K562 (cell line): ENCODE data around the gene ZNRF3. TPM values are rescaled to one million over a fixed set of nuclear protein-coding genes. Genes with fewer than 3 reads are reported as not detected.

ENCODE experiments used
- ATAC-seq: fragments of 200-7000 bp; cut with Tn5 transposase; 3 replicates; pipeline ENCODE4 v1.9.1; 2020; ENCODE audit warnings: moderate library complexity
- BruUV-seq: library from RNA; stranded (reverse); fragments of 400-500 nt; replicated peaks from 2 replicates; lab custom pipeline; 2021; lab: Mats Ljungman, UMichigan
- CTCF ChIA-PET: fragments of 300-600 bp; formaldehyde crosslinking; extraction: SDS; loops from one replicate; lab custom pipeline; 2021; ENCODE audit warnings: low intra/inter-chr PET ratio; lab: Yijun Ruan, JAX
- POLR2A ChIA-PET: fragments of 300-600, 350-650 bp; sonication (Branson Sonifier 250); formaldehyde crosslinking; extraction: SDS; loops from one replicate; lab custom pipeline; 2021; ENCODE audit warnings: antibody characterized with exemption, inconsistent platforms; lab: Yijun Ruan, JAX
- DNase-seq, 4 experiments: peaks; one replicate each; pipeline versions ENCODE4 v3.0.0 to v3.0.0-alpha.2; 2011 to 2018; ENCODE audit warnings: low spot score in 3 of 4, mixed read lengths in 3 of 4; ENCODE audit errors: extremely low read depth in 1 of 4
- FAIRE-seq: peaks from 2 replicates; lab custom pipeline; 2011; peaks lifted over from hg19 to GRCh38; lab: Jason Lieb, UNC
- H2AFZ ChIP-seq: 2 replicates; pipeline ENCODE4 v1.6.0; 2011; ENCODE audit warnings: low read depth, low read length, control low read depth, inconsistent platforms
- H3K27ac ChIP-seq: fragments of 200-600 bp; 3 replicates; pipeline ENCODE4 v1.8.0; 2011; ENCODE audit warnings: low read depth, mild to moderate bottlenecking, control low read depth, inconsistent platforms, low read length, moderate library complexity, mixed read lengths; ENCODE audit errors: extremely low read depth
- H3K27me3 ChIP-seq, 2 experiments: fragments of 300-600 bp in 1 of 2; 2 replicates in 1 of 2; 3 replicates in 1 of 2; pipeline versions ENCODE4 v1.6.0 to v1.8.0; 2011; ENCODE audit warnings: inconsistent platforms in 2 of 2, low read length in 2 of 2, mild to moderate bottlenecking in 1 of 2, mixed read lengths in 1 of 2, moderate library complexity in 1 of 2; ENCODE audit not compliant: control insufficient read depth in 2 of 2, insufficient read depth in 2 of 2
- H3K36me3 ChIP-seq: fragments of 300-600 bp; 3 replicates; pipeline ENCODE4 v1.8.0; 2011; ENCODE audit warnings: mild to moderate bottlenecking, low read length, inconsistent platforms; ENCODE audit not compliant: control insufficient read depth, insufficient read depth
- H3K4me1 ChIP-seq, 2 experiments: fragments of 200-600 bp in 1 of 2; replicated peaks in 1 of 2; 2 replicates in 1 of 2; 3 replicates in 1 of 2; pipeline versions ENCODE4 v1.5.1 to v1.8.0; 2011; ENCODE audit warnings: inconsistent platforms in 2 of 2, low read length in 2 of 2, mild to moderate bottlenecking in 1 of 2, mixed read lengths in 1 of 2, moderate library complexity in 1 of 2; ENCODE audit not compliant: control insufficient read depth in 2 of 2, insufficient read depth in 2 of 2
- H3K4me2 ChIP-seq: 2 replicates; pipeline ENCODE4 v1.6.1; 2011; ENCODE audit warnings: low read length, control low read depth, inconsistent platforms, mixed read lengths; ENCODE audit not compliant: insufficient read depth
- H3K4me3 ChIP-seq: fragments of 200-600 bp; sonication (generic), shearing (Covaris generic); 2 replicates; pipeline ENCODE4 v1.5.1; 2016; ENCODE audit warnings: control low read depth, inconsistent platforms
- H3K79me2 ChIP-seq: fragments of 200-600 bp; 3 replicates; pipeline ENCODE4 v1.8.0; 2011; ENCODE audit warnings: low read length, inconsistent platforms; ENCODE audit not compliant: control insufficient read depth, insufficient read depth
- H3K9ac ChIP-seq, 2 experiments: 2 replicates each; pipeline versions ENCODE4 v1.6.0 to v1.6.1; 2011; ENCODE audit warnings: low read depth in 2 of 2, low read length in 2 of 2, control low read depth in 1 of 2, inconsistent platforms in 1 of 2, mild to moderate bottlenecking in 1 of 2, mixed read lengths in 1 of 2; ENCODE audit not compliant: insufficient read depth in 1 of 2
- H3K9me1 ChIP-seq: one replicate; pipeline ENCODE4 v1.6.0; 2011; ENCODE audit warnings: inconsistent platforms, mild to moderate bottlenecking, low read length, moderate library complexity; ENCODE audit not compliant: control insufficient read depth, insufficient read depth
- H3K9me3 ChIP-seq: replicated peaks from 2 replicates; pipeline ENCODE4 v1.5.1; 2011; ENCODE audit warnings: low read depth, low read length, inconsistent platforms; ENCODE audit not compliant: control insufficient read depth, insufficient read depth
- H4K20me1 ChIP-seq: replicated peaks from 2 replicates; pipeline ENCODE4 v1.6.1; 2011; ENCODE audit warnings: low read length, inconsistent platforms, mixed read lengths; ENCODE audit not compliant: control insufficient read depth, insufficient read depth
- CHCHD3 ChIP-seq: fragments of 250-450 bp; sonication (Bioruptor Pico); IDR thresholded peaks from 2 replicates; pipeline ENCODE4 v2.1.2; 2022; ENCODE audit warnings: mild to moderate bottlenecking
- EP400 ChIP-seq: fragments of 450-650 bp; IDR thresholded peaks from 2 replicates; pipeline ENCODE4 v1.6.1; 2017; ENCODE audit warnings: antibody characterized with exemption, mild to moderate bottlenecking, moderate library complexity
- PRMT5 ChIP-seq: sonication (generic); formaldehyde crosslinking; IDR thresholded peaks from 2 replicates; pipeline ENCODE4 v1.5.0; 2020; ENCODE audit warnings: missing genetic modification reagents
- RBM15 ChIP-seq: fragments of 200-400 bp; formaldehyde crosslinking; IDR thresholded peaks from 2 replicates; pipeline ENCODE4 v1.6.1; 2018; ENCODE audit warnings: mild to moderate bottlenecking, low read length, moderate library complexity; ENCODE audit not compliant: insufficient read depth
- WGBS: fragments of 100-300 bp; shearing (Covaris generic); methylation state at CpG from one replicate; pipeline ENCODE4 v1.1.6; 2016; ENCODE audit warnings: low coverage, mixed read lengths; ENCODE audit not compliant: insufficient coverage; ENCODE audit errors: missing lambda C conversion rate; 5-methylcytosine and 5-hydroxymethylcytosine counted together
- in situ Hi-C: fragments of 300-500 bp; cut with MboI; formaldehyde crosslinking; loops from 4 replicates; pipeline ENCODE4 v1.15.0; 2018; ENCODE audit warnings: inconsistent platforms, mixed read lengths
- intact Hi-C: fragments of 100-400 bp; cut with micrococcal nuclease; formaldehyde crosslinking; loops from 2 replicates; pipeline ENCODE4 v1.14.2; 2022
- polyA plus RNA-seq, 8 experiments: library from polyadenylated mRNA; depleted of rRNA in 4 of 8; stranded (reverse) in 5 of 8; unstranded in 3 of 8; fragments of >200 nt; fragmentation: Nextera tagmentation in 2 of 8; fragmentation: Illumina TruSeq in 1 of 8; extraction: Ambion mirVana in 2 of 8; extraction: Trizol in 1 of 8; gene quantifications; 2 replicates each; pipeline versions ENCODE4 v1.2.1 to v1.2.3, GENCODE V29; 2011 to 2014; ENCODE audit warnings: inconsistent platforms in 1 of 8, missing spikeins in 1 of 8
- total RNA-seq, 7 experiments: library from RNA; depleted of rRNA in 6 of 7; stranded (reverse); fragments of >200 nt in 6 of 7; fragmentation: Illumina TruSeq in 2 of 7; extraction: Trizol in 2 of 7; gene quantifications; 2 replicates each; pipeline versions ENCODE4 v1.2.1 to v1.2.3, GENCODE V29; 2011 to 2021; ENCODE audit warnings: low replicate concordance in 1 of 7
- TF ChIP-seq, protein P1 (sequence below), 2 experiments: fragments of 450-650 bp; IDR thresholded peaks; 2 replicates each; pipeline ENCODE4 v1.6.1; 2016
- TF ChIP-seq, protein P2 (sequence below): fragments of 450-650 bp; IDR thresholded peaks from 2 replicates; pipeline ENCODE4 v1.6.1; 2016; ENCODE audit warnings: low read depth, mild to moderate bottlenecking, moderate library complexity
- TF ChIP-seq, protein P3 (sequence below): sonication (generic); IDR thresholded peaks from 2 replicates; pipeline ENCODE4 v1.6.1; 2016
- TF ChIP-seq, protein P4 (sequence below): fragments of 450-650 bp; IDR thresholded peaks from 2 replicates; pipeline ENCODE4 v1.6.1; 2016; ENCODE audit warnings: borderline replicate concordance

ZNRF3 gene
- total and polyA plus RNA-seq, 9 of the 15 experiments (the other 6 are each of a cell fraction or from before 2014, with no cell fraction given): 0.41 to 5.9 (median 1.7) TPM

DNA sequence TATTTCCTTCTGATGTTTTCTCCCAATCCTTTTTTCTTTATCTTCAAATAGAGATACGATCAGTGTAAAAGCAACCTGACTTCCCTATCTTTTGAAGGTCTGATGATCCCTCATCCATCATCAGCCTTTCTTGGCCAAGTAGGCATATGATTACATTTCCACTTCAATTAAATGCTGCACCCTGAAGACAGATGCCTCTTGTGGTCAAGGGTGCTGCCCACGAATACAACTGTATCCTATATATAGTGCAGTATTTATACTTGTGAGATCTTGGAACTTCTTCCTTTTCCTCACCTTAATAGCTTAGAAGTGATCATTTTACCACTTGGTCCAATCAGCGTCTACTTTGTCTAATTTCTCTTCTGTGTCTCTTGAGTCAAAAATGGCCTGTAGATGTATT is 9.3 kb upstream of the ZNRF3 start:
- TF ChIP-seq CHCHD3 (CRISPR knock-in tag) (no peak), RBM15 (no peak)
- no peak for ATAC-seq
- Histone ChIP-seq H3K36me3 (no peaks in the 10 kb centered on the region), H3K9me3 (no peaks in the 10 kb centered on the region), H3K4me3 (no peak overlapping the region), H3K9me1 (no peaks in the 10 kb centered on the region), H4K20me1 (no peaks in the 10 kb centered on the region), H2AFZ (no peak overlapping the region), H3K9ac (no peak overlapping the region), H3K27me3 (no peaks in the 10 kb centered on the region), H3K27ac (no peak overlapping the region), H3K4me2 (no peak overlapping the region), H3K4me1 (no peaks in the 10 kb centered on the region), H3K79me2 (no peaks in the 10 kb centered on the region)
- ChIA-PET POLR2A (interaction anchor here (0.6 to 1.2 kb wide), 2 partner anchors 8 to 9 kb away, joined by 3 to 6 read pairs; partner anchors contain the start of gene ZNRF3), CTCF (no interaction called here)
- in situ Hi-C loops: no loop called here
- intact Hi-C loops: no loop called here
- WGBS: 39% methylated on average over 3 of the region's 3 CpGs
- BruUV-seq: no TSS peak
- no peak for DNase-seq
- no peak for FAIRE-seq

DNA sequence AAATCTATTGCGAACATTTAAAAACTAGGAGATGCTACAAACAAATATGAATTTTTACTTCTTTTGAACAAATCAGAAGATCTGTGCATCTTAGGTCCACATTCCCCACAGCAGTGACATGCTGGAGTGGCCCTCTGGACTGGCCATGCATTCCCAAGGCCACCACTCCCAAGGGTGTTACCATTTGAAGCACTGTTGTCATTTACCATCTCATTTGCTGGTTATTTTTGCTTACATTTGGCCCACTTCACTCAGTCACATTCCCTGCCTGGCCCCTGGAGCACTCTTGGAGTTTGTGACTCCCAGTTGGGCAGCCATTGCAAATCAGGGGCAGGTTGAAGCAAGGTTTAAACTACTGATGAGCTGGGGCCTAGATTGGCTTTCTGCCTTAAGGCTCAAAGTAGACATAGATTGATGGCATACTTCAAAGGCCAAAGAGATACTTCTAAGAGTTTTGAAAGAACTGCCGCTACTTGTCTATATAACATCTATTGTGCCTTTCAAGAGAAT is 8.5 kb upstream of the ZNRF3 start:
- no peak overlapping the region for H3K9ac ChIP-seq
- BruUV-seq: no TSS peak
- H3K36me3 ChIP-seq: no peaks in the 10 kb centered on the region
- no peaks in the 10 kb centered on the region for H3K9me1 ChIP-seq
- FAIRE-seq (no peak), DNase-seq (no peak), ATAC-seq (no peak)
- H4K20me1 ChIP-seq: no peaks in the 10 kb centered on the region
- no peak overlapping the region for H2AFZ ChIP-seq
- no peak overlapping the region for H3K4me3 ChIP-seq
- POLR2A ChIA-PET: interaction anchor here (0.6 to 0.9 kb wide), 2 partner anchors 8 to 164 kb away, joined by 3 to 4 read pairs; partner anchors contain the start of gene ZNRF3
- in situ Hi-C loops: no loop called here
- intact Hi-C loops: no loop called here
- H3K4me2 ChIP-seq: no peak overlapping the region
- H3K79me2 ChIP-seq: no peaks in the 10 kb centered on the region
- TF ChIP-seq, protein P1, sequence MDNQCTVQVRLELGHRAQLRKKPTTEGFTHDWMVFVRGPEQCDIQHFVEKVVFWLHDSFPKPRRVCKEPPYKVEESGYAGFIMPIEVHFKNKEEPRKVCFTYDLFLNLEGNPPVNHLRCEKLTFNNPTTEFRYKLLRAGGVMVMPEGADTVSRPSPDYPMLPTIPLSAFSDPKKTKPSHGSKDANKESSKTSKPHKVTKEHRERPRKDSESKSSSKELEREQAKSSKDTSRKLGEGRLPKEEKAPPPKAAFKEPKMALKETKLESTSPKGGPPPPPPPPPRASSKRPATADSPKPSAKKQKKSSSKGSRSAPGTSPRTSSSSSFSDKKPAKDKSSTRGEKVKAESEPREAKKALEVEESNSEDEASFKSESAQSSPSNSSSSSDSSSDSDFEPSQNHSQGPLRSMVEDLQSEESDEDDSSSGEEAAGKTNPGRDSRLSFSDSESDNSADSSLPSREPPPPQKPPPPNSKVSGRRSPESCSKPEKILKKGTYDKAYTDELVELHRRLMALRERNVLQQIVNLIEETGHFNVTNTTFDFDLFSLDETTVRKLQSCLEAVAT (IDR thresholded peaks at IDR 0.05): no peak
- TF ChIP-seq, protein P2, sequence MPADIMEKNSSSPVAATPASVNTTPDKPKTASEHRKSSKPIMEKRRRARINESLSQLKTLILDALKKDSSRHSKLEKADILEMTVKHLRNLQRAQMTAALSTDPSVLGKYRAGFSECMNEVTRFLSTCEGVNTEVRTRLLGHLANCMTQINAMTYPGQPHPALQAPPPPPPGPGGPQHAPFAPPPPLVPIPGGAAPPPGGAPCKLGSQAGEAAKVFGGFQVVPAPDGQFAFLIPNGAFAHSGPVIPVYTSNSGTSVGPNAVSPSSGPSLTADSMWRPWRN: no peak
- TF ChIP-seq PRMT5 (CRISPR knock-in tag) (no peak), EP400 (no peak)
- TF ChIP-seq, protein P3, sequence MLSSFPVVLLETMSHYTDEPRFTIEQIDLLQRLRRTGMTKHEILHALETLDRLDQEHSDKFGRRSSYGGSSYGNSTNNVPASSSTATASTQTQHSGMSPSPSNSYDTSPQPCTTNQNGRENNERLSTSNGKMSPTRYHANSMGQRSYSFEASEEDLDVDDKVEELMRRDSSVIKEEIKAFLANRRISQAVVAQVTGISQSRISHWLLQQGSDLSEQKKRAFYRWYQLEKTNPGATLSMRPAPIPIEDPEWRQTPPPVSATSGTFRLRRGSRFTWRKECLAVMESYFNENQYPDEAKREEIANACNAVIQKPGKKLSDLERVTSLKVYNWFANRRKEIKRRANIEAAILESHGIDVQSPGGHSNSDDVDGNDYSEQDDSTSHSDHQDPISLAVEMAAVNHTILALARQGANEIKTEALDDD: no peak
- TF ChIP-seq, protein P4, sequence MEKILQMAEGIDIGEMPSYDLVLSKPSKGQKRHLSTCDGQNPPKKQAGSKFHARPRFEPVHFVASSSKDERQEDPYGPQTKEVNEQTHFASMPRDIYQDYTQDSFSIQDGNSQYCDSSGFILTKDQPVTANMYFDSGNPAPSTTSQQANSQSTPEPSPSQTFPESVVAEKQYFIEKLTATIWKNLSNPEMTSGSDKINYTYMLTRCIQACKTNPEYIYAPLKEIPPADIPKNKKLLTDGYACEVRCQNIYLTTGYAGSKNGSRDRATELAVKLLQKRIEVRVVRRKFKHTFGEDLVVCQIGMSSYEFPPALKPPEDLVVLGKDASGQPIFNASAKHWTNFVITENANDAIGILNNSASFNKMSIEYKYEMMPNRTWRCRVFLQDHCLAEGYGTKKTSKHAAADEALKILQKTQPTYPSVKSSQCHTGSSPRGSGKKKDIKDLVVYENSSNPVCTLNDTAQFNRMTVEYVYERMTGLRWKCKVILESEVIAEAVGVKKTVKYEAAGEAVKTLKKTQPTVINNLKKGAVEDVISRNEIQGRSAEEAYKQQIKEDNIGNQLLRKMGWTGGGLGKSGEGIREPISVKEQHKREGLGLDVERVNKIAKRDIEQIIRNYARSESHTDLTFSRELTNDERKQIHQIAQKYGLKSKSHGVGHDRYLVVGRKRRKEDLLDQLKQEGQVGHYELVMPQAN: no peak
- H3K9me3 ChIP-seq: no peaks in the 10 kb centered on the region
- no peak overlapping the region for H3K27ac ChIP-seq
- 74% methylated on average over 2 of the region's 2 CpGs for WGBS
- H3K27me3 ChIP-seq: no peaks in the 10 kb centered on the region
- CTCF ChIA-PET: no interaction called here
- H3K4me1 ChIP-seq: no peaks in the 10 kb centered on the region
